NCI-H187 treated with DMSO at 0.1 percent for 48 hours (cell line): Measurements from ENCODE around the gene UNC5A.

Experiments
- DNase-seq: peaks from one replicate; lab custom pipeline; 2025; lab: John Stamatoyannopoulos, UW

UNC5A gene

GRCh38 chr5:176846335-176847140, 36.2 kb downstream of the UNC5A start:
- DNase-seq, result no peak

- DNase-seq, result no peak
Measured at GRCh38 chr5:176847148-176847547, 36.8 kb downstream of the UNC5A start.

- DNase-seq, result no peak
Measured at GRCh38 chr5:176847726-176848290, 37.4 kb downstream of the UNC5A start.

- no peak for DNase-seq
Measured at GRCh38 chr5:176848651-176849050, 38.3 kb downstream of the UNC5A start.

GRCh38 chr5:176849611-176850227, 39.4 kb downstream of the UNC5A start:
- no peak for DNase-seq

- DNase-seq, result no peak
Measured at GRCh38 chr5:176850371-176851245, 40.2 kb downstream of the UNC5A start.

GRCh38 chr5:176851380-176851779, 41.0 kb downstream of the UNC5A start:
- no peak for DNase-seq

GRCh38 chr5:176851871-176852658, 41.7 kb downstream of the UNC5A start:
- DNase-seq, result no peak

GRCh38 chr5:176853151-176853778, 42.9 kb downstream of the UNC5A start:
- no peak for DNase-seq

GRCh38 chr5:176854164-176854563, 43.8 kb downstream of the UNC5A start:
- no peak for DNase-seq

- no peak for DNase-seq
Measured at GRCh38 chr5:176855598-176855997, 45.2 kb downstream of the UNC5A start.

- DNase-seq, result no peak
Measured at GRCh38 chr5:176856746-176857145, 46.4 kb downstream of the UNC5A start.

- DNase-seq, result no peak
Measured at GRCh38 chr5:176857216-176857893, 47.0 kb downstream of the UNC5A start.

GRCh38 chr5:176857894-176858273, 47.5 kb downstream of the UNC5A start:
- DNase-seq, result no peak

GRCh38 chr5:176859916-176860315, 49.6 kb downstream of the UNC5A start:
- no peak for DNase-seq

- DNase-seq, result no peak
Measured at GRCh38 chr5:176860381-176860780, 50.0 kb downstream of the UNC5A start.

GRCh38 chr5:176861276-176861675, 50.9 kb downstream of the UNC5A start:
- no peak for DNase-seq

GRCh38 chr5:176862330-176862995, 52.1 kb downstream of the UNC5A start:
- no peak for DNase-seq

GRCh38 chr5:176863041-176863764, 52.8 kb downstream of the UNC5A start:
- no peak for DNase-seq
